SIG-M5 treated with dmso at 0.1 percent for 504 hours (cell line): Measurements from ENCODE around the gene PIPOX.

Experiments
- DNase-seq: peaks from one replicate; lab custom pipeline; 2025; ENCODE audit not compliant: unreplicated experiment; lab: John Stamatoyannopoulos, UW

Gene PIPOX

GRCh38 chr17:29042679-29043538 is at the start of gene PIPOX:
Gene PIPOX, plus strand, starts transcription at chr17:29043141. Its CDS starts 85 bp downstream, at chr17:29043226.
- DNase-seq, result peak; percentile 96

- DNase-seq, result no peak
Observed at GRCh38 chr17:28993645-28994426, 49.1 kb upstream of the PIPOX start.

- DNase-seq, result no peak
Observed at GRCh38 chr17:28996554-28997096, 46.3 kb upstream of the PIPOX start.

- DNase-seq, result no peak
Observed at GRCh38 chr17:28997806-28998205, 45.1 kb upstream of the PIPOX start.

- no peak for DNase-seq
Observed at GRCh38 chr17:28999206-28999605, 43.7 kb upstream of the PIPOX start.

GRCh38 chr17:29000973-29001372 is 42.0 kb upstream of the PIPOX start:
- no peak for DNase-seq

- no peak for DNase-seq
Observed at GRCh38 chr17:29002811-29003210, 40.1 kb upstream of the PIPOX start.

GRCh38 chr17:29003289-29003688 is 39.7 kb upstream of the PIPOX start:
- no peak for DNase-seq

GRCh38 chr17:29004081-29004692 is 38.8 kb upstream of the PIPOX start:
- DNase-seq, result no peak

GRCh38 chr17:29005936-29006511 is 36.9 kb upstream of the PIPOX start, which contains the start of gene SEZ6:
Gene SEZ6, minus strand, starts transcription at chr17:29006033. Its CDS starts 164 bp downstream, at chr17:29005869.
- peak; percentile 35 for DNase-seq

GRCh38 chr17:29007456-29007855 is 35.5 kb upstream of the PIPOX start:
- no peak for DNase-seq

GRCh38 chr17:29007860-29008455 is 35.0 kb upstream of the PIPOX start:
- no peak for DNase-seq

GRCh38 chr17:29008591-29008990 is 34.4 kb upstream of the PIPOX start:
- DNase-seq, result no peak

- no peak for DNase-seq
Observed at GRCh38 chr17:29010129-29010528, 32.8 kb upstream of the PIPOX start.

GRCh38 chr17:29010586-29010985 is 32.4 kb upstream of the PIPOX start:
- DNase-seq, result no peak

GRCh38 chr17:29012535-29012934 is 30.4 kb upstream of the PIPOX start:
- DNase-seq, result no peak

- no peak for DNase-seq
Observed at GRCh38 chr17:29014716-29015115, 28.2 kb upstream of the PIPOX start.

GRCh38 chr17:29016345-29017210 is 26.4 kb upstream of the PIPOX start:
- DNase-seq, result no peak

- no peak for DNase-seq
Observed at GRCh38 chr17:29018788-29019474, 24.0 kb upstream of the PIPOX start.
